ENCODE measurements around the gene RUFY4. TPM values are rescaled to one million over a fixed set of nuclear protein-coding genes. Genes with fewer than 3 reads are reported as not detected.

Gene RUFY4, protein sequence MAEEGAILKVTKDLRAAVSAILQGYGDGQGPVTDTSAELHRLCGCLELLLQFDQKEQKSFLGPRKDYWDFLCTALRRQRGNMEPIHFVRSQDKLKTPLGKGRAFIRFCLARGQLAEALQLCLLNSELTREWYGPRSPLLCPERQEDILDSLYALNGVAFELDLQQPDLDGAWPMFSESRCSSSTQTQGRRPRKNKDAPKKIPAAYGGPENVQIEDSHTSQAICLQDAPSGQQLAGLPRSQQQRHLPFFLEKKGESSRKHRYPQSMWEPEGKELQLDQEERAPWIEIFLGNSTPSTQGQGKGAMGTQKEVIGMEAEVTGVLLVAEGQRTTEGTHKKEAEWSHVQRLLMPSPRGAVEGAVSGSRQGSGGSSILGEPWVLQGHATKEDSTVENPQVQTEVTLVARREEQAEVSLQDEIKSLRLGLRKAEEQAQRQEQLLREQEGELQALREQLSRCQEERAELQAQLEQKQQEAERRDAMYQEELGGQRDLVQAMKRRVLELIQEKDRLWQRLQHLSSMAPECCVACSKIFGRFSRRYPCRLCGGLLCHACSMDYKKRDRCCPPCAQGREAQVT
- total RNA-seq: 0.17 TPM

DNA sequence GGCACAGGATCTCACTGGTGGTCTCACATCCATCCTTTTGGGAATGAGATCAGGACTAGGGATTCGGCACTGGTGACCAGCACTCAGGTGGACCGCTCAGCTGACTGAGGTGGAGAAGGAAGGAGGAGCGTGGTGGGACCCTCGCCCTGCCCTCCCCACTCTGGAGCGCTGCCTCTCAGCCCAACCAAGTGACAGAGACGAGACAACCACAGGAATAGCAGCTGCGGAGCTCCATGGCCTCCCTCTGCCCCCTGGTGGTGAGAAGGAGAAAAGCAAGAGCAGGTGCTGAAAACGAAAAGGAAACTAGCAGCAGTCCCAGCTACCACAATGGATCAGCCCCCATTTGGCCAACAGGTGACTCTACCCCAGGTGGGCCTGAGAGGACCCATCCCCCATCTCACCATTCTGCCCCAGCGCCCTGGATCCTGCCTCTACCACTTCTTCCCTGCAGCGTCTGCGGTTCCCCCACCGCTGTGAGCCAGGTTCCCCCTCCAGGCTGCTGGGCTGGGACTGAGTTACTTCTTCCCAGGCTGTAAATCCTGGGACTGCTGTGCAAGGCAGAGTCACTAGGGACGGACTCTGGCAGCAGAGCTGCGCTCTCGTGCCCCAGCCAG lies at the start of gene RUFY4:
Gene RUFY4 (plus strand): TSS at position 533 of the 614 bp plus-strand sequence. CDS start 1,353 bp downstream, outside the sequence.
- peak; percentile 78 for DNase-seq (ENCODE audit: low spot score)

DNA sequence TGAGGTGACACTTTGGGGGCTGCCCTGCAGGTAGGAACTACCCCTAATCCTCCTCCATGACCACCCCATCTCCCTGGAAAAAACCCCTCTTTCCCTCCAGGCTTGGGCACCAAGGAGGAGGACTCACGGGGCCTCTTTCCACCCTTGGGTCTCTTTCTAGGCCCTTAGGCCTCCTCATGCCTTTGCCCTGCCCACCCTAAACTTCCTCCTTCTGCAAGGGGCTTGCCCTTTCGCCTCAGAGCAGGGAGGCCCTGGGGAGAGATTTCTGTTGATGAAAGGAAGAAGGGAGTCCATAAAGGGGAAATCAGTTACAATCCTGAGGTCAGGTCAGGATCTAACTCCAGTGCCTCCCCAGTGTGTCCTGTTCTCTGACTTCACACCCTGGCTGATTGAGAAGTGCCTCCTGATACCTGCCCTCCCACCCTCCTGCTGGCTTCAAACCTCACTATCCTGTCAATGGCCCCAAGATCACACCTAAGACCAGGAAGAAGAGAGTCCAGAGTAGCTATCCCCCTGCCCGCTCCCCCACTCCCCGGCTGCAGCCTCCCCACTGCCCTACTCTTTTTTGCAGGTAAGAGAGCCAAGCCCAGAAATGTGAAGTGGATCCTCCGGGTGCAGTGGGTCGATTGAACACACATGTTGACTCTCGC lies 49.5 kb upstream of the RUFY4 start:
- DNase-seq (ENCODE audit: low spot score): no peak

DNA sequence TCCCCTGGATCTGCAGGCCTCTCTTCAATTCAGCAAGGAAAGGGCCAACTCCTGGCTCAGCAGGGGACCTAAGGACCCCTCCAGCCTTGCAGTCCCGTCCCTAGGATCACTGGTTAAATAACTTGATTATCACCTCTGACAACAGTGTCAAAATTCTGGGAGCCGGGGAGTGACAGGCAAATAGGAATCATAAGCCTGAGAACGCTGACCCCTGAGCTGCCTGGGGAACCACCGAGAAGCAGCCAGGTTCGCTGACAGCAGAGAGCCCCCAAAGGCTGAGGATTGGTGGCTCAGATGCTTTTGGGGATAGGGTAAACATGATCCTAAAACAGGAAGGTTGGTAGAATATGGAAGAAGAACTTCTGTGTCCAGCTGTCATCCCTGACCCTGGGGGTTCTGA lies 48.8 kb upstream of the RUFY4 start:
- DNase-seq (ENCODE audit: low spot score): no peak

DNA sequence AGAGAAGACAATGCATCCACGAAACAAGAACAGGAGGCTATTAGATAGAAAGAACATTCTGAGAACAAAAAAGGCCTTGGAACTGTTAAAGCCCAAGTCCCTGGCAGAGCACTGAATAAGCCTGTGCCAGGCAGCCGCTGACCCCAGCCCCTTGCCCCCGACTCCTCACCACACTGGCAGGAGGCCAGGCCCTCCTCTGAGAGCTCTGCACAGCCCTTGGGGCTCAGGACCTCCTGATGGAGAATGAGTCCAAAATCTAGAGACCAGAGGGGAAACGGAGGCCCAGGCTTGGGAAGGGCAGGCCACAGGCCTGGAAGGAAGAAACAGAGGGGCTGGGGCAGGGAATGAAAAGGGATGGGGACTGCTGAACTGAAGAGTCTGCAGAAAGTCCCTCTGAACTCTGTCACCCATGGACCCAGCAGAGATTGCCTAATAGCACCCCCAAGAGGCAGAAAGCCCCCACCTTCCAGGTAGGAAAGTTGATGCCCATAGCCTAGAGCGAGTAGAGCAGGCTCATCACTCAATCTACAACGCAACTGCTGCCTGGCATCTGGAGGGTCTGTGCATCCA lies 48.0 kb upstream of the RUFY4 start:
- no peak for DNase-seq (ENCODE audit: low spot score)

DNA sequence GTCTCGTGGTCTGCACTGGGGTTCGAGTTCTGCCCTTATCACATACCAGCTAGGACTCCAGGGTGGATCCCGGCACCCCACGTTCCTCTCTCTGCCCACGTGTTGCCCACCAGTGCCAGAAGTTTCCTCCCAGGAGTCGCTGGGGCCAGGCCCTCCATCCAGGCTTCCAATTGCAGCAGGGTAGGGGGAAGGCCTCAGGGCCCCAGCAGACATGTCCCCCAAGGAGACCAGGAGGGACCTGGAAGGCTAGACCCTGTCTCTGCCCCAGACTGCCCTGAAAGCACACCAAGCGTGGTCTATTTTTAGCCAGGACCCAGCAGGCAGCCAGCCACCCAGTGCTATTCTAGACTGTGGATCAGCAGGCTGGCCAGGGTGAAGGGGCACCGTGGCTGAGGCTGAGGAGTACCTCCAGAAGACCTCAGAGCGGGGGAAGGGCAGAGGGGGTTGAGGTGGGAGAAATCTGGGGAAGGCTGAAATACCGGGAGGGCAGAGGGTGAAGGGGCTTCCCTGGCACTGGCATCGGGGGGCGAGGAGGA lies 47.4 kb upstream of the RUFY4 start:
- no peak for DNase-seq (ENCODE audit: low spot score)

DNA sequence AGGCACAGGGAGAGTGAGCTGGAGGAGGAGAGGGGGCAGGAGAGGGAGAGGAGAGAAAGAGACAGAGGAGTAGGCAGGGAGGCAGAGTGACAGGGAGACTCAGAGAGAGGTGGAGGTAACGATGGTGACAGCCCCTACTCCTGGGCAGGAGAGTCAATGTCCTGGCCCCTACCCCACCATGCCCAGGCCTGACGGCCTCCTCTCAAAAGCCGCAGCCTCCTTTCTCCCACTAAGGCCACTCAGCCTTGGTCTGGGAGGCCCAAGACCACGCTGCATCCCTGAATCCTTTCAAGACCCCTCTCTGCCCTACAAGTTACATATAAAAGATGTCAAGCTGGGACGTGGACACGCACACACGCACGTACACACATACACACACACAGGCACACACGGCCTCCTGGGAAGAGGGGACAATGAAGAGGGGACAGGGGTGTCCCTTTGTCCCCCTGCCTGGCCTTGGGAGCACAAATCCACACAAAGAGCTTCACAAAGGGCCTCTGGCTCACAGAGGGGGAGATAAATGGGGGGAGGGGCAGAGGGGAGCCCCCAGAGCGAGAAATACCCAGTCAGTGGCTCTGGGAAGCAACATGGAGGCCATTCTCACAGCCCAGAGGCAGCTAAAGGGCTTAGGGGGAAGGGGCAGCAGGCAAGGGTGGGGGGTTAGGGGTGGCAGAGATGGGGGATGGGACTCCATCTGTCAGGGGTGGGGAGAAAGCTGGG lies 46.8 kb upstream of the RUFY4 start:
- no peak for DNase-seq (ENCODE audit: low spot score)

DNA sequence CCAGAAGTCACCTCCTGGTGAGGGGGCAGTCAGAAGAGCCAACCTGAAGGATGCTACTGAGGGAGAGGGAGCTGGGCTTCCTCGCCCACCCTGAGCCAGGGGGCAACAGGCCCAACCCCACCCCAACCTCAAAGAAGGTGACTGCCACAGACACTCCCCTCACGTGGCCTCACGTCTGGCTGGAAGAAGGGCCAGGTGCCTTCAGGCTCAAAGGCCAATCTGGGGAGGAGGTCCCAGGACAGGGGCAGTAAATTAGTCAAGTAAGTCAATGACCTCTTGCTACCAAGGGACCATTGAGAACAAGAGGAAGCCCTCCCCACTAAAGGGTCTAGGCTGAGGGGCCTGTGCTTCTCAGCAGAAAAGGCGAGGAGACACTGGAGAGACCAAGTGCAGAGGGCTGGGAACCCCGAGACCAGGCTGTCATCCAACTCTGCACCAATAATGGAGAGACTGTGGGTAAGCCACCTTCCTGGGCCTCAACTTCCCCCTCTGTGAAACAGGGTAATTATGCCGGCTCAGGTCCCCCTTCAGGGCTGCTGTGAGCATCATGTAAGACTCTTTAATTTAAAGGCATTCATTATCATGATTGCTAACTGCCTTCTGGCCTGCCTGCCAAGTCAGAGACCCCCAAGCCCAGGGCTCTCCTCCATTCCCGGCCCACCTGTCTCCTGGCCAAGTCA lies 46.1 kb upstream of the RUFY4 start:
- no peak for DNase-seq (ENCODE audit: low spot score)

DNA sequence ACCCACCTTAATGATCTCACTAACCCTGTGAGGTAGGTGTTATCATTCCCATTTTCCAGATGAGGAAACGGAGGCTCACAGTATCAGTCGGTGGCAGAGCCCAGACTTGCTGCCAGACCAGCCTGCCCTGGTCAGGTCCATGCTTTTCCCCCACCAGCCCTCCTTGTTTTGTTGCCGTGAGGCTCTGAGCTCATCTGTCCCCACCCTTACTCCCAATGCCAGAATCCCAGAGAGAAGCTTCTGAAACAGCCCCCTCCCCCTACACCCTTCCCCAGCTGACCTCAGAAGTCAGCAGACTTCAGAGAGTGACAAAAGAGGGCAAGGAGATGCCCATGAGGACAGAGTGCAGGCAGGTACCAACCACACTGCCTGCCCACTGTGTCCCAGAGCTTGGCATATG lies 45.4 kb upstream of the RUFY4 start:
- no peak for DNase-seq (ENCODE audit: low spot score)

DNA sequence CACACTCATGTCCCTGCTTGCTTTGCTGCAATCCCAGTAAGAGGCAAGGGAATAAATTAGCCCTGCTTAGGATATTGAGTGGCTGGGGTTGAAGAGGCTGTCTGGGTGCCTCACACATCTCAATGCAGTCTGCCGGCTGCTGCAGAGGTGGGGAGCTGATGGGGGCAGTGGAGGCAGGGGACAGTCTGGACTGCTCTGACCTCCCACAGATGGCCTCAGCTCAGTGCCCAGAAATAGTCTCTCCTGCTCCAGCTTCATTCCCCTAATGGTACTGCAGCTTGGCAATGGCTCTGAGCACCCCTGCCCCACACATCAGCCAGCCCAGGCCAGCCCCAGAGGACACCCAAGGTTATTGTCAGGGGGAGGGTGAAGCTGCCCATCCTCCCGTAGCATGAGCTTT lies 44.7 kb upstream of the RUFY4 start:
- DNase-seq (ENCODE audit: low spot score): no peak

DNA sequence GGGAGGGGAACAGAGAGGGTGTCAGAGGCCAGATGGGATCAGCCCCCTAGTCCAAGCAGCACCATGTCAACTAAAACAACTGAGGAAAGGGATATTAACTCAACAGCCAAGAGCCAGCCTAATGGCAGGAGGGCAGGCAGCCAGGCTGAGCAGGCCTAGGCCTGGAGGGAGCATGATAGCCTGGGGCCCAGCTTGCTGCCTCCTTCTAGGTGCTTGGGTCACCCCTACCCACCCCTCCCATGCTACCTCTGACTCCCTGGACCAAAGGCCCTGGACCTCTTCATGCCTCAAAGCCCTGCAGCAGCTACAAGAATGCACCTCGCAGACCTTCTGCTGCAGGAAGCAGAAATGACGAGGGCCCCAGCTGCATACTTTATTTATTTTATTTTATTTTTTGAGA lies 44.2 kb upstream of the RUFY4 start:
- no peak for DNase-seq (ENCODE audit: low spot score)

DNA sequence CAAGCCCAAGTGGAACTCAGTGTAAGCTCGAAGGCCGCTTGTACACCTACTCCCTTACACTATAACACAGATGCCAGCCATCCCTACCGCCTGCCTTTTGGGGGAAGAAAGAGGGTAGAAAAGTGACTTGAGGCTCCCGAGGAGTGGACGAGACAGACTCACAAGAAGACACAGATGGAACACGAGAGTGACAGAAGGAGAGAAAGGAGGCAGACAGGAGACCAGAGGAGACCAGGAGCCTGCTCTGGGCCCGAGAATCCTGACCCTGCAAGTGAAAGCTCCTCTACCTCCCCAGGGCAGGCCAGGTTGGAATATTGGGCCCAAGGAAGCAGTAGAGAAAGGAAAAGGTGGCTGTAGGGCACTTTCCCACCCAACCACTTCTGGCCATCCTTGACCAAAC lies 42.8 kb upstream of the RUFY4 start:
- DNase-seq (ENCODE audit: low spot score): no peak

DNA sequence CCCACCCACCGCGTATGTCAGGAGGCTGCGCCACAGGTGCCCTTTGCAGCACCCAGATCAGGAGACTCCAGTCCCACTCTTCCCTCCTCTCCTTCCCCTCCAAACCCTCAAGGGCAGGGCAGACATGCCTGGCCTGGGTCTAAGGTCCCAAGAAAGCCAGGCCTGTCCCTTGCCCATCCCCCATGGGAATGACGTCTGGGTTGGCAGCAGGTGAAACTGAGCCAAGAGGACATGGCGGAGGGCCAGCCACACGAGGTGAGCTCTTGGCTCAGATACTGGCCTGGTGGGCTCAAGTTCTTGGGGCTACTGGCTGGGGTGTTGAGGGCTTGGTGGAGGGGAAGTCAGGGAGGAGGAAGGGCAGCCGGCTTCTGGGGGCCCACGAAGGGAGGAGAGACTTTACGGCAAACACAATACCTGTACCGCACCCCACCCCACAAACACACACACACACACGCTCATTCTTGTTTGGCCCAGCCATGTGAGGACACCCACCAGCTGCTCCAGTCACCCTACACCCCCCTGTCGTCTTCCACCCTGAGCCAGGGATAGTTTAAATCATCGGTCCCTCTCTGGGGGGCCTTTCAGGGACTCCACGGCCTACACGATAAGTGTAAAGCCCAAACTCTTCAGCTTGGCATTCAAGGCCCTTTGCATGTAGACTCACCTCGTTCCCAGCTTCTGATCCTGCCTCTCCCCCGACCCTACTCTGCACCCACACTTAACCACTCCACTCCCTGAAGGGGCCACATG lies 42.2 kb upstream of the RUFY4 start:
- peak; percentile 82 for DNase-seq (ENCODE audit: low spot score)

DNA sequence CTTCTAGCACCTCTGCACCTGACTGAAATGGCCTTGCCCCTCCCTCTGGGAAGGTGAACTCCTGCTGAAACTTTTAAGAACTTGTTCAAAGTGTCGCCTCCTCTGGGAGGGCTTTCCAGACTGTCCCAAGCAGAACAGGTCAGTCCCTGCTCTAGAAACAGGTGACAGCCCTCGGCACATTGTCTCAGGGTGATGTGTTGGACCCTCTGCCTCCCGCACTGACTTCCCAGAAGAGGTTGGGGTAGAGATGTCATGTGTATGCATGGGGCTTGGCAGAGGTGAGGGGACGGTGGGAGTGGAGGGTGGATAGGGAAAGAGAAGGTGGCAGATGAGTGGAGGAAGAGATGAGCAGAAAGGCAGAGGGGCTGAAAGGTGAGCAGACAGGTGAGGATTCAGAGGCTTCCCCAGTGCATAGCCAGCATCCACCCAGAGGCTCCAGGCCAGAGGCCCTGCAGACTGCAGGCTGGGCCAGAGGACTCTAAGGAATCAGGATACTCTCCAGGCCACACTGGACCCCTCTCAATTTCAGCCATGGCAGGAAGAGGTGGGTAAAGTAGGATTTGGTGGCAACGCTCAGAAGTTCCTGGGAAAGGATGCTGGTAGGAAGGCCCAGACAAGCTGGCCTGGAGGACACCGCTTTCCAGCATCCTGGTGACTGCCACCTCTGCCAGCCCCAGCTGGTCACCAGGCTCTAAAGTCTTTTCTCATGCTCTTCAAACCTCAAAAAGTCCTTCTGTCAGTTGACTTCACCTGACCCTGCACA lies 41.4 kb upstream of the RUFY4 start:
- no peak for DNase-seq (ENCODE audit: low spot score)

DNA sequence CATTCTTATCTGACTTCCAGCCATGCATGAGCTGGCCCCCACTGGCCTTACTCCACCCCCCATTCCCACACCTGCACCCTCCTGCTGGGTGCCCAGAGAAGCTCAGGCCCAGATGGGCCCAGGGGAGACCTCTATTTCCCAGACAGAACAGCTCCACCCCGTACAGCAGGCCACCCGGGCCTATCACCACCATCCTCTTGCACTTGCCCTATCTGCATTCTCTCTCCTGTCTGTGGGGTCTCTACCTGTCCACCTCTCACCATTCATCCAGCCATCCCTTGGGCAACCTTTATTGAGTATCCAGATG lies 40.9 kb upstream of the RUFY4 start:
- no peak for DNase-seq (ENCODE audit: low spot score)

DNA sequence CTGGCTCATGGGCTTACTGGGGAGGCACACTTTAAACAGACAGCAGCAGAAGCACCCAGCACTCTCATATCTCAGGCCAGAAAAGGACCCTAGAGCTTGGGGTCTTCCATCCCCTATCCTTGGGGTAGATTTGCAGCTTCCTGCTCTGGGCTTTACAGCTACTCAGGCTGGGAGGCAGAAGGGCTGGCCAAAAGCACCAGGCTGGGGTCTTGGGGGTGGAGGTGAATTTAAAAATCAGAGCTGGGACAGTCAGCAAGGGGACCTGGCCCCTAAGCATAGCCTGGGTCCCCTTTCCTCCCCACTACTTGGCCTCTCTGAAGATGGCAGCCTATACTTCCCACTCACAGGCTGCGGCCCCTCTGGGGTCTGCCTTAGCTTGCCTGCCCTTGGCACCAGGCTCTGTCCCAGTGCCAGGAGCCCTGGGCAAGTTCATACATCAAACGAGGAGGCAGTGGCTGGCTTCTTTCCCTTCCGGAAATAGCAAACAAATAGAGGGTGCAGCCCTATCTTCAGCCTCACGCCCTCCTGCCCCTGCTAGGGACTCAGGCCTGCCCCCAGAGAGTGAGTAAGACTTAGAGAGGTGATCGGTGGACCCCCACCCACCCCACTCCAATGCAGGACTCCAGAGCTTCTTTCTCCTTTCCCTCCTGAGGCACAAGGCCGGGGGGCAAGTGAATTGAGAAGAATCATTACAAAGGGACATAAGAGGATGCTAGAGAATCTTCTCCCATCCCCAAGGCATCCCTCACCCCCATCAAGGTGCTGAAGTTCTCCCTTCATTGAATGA lies 40.3 kb upstream of the RUFY4 start:
- peak; percentile 10 for DNase-seq (ENCODE audit: low spot score)

DNA sequence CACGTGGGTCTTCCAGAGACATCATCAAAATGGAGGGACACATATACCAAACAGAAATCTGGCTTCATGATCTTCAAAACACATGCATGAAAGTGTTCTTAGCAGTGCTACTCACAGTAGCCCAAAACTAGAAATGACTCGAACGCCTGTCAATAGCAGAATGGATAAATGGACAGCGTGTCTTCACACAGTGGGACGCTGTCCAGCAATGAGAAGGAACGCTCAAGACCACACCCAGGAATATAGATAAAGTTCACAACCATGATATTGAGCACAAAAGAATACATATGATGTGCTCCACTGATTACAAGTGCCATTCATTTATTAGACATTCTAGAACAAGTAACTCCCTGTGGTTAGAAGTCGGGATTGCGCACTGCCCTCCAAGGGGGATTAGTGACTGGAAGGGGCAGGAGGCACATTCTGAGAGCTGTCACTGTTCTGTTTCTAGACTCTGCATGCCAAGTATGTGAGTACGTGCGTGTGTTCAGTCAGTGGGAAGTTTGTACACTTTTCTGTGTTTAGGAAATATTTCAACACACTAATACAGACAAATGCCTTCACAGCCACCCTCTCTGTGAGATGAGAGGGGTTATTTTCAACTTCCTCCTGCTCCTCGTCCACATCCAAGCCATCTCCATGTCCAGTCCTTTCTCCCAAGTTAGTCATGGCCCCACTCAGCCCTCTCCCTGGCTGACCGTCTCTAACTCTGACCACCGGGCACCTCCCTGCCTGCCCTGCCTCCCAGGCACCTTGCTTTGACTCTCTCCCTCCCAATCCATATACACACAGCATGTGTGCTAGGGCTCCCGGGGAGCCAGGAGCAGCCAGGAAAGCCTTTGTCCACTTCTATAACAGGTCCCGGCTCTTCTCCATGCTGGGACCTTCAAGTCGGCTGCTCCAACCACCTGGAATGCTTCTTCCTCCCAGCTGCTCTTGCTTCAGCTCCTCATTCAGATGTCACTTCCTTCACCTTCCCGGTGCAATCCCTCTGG lies 39.4 kb upstream of the RUFY4 start:
- DNase-seq (ENCODE audit: low spot score): peak; percentile 10

Data from mucosa of gallbladder (tissue), 1 donor.